GM21381 (cell line): ENCODE data around the gene ADAMTS9.

Experiments
- ATAC-seq: cut with Tn5 transposase; IDR thresholded peaks from one replicate; pipeline ENCODE4 v1.9.1; 2021; ENCODE audit warnings: mild to moderate bottlenecking, moderate library complexity; ENCODE audit not compliant: unreplicated experiment

The ADAMTS9 gene, protein sequence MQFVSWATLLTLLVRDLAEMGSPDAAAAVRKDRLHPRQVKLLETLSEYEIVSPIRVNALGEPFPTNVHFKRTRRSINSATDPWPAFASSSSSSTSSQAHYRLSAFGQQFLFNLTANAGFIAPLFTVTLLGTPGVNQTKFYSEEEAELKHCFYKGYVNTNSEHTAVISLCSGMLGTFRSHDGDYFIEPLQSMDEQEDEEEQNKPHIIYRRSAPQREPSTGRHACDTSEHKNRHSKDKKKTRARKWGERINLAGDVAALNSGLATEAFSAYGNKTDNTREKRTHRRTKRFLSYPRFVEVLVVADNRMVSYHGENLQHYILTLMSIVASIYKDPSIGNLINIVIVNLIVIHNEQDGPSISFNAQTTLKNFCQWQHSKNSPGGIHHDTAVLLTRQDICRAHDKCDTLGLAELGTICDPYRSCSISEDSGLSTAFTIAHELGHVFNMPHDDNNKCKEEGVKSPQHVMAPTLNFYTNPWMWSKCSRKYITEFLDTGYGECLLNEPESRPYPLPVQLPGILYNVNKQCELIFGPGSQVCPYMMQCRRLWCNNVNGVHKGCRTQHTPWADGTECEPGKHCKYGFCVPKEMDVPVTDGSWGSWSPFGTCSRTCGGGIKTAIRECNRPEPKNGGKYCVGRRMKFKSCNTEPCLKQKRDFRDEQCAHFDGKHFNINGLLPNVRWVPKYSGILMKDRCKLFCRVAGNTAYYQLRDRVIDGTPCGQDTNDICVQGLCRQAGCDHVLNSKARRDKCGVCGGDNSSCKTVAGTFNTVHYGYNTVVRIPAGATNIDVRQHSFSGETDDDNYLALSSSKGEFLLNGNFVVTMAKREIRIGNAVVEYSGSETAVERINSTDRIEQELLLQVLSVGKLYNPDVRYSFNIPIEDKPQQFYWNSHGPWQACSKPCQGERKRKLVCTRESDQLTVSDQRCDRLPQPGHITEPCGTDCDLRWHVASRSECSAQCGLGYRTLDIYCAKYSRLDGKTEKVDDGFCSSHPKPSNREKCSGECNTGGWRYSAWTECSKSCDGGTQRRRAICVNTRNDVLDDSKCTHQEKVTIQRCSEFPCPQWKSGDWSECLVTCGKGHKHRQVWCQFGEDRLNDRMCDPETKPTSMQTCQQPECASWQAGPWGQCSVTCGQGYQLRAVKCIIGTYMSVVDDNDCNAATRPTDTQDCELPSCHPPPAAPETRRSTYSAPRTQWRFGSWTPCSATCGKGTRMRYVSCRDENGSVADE (N-terminal part only)

DNA sequence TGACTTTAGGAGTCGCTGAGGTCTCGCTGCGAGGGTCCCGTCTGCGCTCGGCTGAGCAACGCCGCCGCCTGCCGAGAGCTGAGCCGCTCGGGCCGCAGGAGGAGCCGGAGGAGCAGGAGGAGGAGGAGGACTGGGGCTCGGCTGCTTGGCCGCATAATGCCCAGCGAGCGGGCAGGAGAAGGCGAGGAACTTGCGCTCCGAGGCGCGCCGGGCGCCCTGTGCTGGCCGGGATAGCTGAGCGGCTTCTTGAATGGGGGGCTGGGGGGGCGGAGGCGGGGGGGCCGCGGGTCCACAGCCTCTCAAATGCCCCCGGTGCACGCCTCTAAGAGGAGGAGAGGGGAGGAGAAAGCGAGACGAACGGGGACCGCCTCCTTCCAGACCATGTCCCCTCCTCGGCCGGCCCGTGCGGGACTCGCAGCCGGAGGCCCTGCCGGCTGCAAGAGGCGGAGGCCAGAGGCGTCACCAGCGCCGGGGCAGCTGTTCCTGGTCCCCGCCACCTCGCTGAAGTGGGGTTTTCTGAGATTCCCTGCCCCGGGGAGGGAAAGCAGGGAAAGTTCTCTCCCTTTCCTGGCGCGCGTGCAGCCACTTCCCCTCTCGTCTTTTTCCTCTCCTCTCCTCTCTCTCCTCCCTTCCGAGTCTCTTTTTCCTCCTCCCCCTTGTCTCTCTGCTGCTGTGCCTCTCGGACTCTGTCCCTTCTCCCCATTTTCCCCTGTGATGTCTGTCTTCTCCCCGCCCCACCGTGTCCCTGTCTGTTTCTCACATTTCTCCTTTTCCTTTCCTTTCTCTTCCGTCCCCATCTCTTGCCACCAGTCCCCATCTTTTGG is at the start of gene ADAMTS9:
Gene ADAMTS9, minus strand, starts transcription at position 220 of the 824 bp plus-strand sequence. CDS start 343 bp downstream, outside the sequence.
- ATAC-seq, result no peak

DNA sequence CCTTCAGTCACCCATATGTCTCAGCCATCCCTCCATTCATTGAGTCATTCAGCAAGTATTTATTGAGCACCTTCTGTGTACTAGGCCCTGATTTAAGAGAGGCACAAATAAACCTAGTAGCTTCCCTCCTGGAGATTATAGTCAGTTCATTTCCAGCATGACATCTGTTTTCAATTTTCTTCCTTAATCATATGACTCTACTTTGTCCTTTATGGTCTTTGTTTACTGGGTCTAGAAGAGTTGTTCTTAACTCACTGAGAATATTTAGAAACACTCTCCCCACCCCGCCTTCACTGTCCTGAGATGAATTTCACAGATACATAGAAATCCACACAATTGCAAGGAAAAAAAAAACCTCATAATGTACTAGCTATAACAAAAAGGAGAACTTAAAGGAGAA is 44.8 kb upstream of the ADAMTS9 start:
- no peak for ATAC-seq

DNA sequence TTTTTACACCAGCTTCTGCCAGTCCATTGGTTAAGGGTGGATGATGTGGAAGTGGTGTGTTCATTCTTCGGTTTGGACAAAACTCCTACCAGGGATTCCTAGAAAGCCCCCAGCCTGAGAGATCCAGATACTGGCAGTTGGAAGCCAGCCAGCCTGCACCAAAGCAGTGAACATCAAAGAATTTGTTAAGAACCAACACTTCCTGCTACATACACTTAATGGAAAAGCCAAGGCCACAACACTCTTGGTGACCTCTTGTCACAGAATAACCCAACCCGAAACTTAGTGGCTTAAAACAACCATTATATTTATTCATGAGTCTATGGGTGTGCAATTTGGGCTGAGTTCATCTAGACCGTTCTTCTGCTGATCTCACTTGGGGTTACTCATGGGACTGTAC is 42.9 kb upstream of the ADAMTS9 start:
- ATAC-seq, result no peak

DNA sequence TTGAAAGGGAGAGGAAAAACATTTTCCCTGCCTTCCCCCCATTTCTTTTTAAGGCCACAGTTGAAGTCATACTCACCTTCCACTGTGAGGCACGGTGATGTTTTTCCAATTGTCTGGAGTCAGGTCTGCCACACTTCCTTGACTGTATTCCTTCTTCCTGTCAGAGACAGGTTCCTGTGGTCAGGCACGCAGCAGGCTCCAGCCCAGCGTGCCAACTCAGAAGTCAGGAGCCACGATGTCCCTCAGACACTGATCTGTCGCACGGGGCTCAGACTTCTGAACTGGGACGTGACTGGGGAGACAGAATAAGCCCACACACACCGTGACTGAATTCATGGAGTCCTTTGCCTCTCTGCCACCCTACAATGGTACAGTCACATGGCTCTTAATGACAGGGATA is 41.2 kb upstream of the ADAMTS9 start:
- no peak for ATAC-seq

DNA sequence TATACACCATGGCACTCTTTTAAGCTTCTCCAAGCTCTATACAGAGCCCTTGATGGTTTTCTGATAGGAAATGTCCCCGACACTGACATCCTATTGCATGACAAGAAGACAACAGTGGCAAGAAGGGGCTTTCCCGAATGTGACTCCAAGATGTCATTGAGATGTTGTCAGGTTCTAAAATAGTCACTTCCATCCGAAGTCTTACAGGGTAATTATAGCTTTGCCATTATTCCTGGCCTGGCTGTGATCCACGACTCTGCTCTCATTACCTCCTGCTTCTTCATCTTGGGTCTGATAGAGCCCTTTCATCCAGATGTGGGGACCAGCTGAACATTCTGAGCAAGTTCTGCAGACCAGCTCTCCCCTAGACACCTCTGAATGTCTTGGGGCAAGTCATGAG is 40.6 kb upstream of the ADAMTS9 start:
- ATAC-seq, result no peak

DNA sequence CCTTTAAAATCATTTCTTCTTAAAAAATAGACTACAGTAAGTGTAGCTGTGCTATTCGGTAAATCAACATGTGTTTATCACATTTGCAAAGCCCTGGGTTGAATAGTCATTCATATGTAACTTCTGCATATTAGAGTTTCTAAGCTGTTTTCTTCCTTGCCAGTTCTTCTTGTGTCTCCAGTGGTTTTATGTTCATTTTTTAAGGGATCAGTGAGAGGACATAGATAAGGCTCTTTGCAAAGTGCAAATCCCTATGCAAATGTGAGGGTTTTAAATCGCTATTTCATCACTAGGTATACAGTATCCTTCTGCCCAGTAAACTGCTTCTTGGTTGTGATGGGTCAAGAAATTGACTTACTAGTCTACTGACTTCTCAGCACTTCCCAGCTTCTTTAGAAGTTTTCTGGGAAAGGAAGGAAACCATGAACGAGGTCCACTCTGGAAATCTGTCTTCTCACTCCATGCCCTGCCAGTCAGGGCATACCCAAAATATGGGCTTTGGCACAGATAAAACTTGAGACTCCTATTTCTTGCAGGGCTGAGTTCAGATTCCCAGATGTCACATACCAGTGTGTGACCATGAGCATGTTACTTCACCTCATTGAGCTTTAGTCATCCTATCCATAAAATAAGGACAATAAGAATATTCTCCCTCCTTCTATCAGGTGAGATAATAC is 38.8 kb upstream of the ADAMTS9 start:
- no peak for ATAC-seq

DNA sequence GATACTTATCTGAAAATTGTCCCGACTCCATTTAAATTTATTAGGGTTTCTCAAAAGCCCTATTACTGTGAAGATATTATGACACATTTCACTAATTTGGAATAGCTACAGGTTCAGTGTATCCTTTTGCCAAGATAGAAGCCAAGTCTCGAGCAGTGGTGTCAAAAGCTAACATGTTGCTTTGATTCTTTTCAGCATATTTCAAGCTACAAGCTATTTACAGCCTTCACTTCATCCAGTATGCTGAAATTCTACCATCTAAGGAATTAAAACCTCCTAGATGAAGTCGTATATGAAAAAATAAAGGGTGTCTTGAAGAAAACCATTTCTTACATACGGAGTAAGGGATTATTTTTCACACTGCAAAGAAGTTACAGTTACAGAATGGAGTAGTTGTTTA is 31.2 kb upstream of the ADAMTS9 start:
- ATAC-seq, result no peak

DNA sequence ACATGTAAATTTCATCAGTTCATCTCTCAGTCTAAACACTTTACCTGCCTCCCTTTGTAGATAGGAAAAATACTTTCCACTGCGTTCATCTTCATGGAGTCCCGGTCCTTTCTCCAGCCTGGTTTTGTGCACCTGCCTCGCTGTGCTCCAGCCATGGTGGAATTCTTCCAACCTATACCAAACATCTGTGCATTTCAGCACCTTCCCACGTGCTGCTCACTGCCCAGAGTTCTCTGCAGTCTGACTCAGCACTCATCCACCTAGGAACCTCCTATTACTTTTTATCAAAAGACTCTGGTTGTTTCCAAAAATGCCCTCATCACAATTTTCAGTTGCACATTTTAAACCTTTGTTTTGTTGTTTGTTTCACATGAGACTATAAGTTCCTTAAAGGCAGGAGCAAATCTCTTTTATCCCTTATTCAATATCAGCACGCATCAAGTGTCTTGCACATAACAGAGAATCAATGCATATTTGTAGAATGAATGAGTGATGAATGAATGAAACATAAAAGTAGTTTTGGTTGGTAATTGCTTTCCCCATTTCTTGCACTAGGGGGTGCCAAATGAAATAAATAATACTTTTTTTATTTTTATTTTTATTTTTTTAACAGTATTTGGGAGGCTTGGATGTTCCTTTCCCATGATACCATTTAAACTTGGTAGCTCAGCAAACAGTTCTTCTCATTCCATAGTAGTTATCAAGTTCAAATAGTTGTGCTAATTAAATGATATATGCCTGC is 30.2 kb upstream of the ADAMTS9 start:
- ATAC-seq, result no peak

DNA sequence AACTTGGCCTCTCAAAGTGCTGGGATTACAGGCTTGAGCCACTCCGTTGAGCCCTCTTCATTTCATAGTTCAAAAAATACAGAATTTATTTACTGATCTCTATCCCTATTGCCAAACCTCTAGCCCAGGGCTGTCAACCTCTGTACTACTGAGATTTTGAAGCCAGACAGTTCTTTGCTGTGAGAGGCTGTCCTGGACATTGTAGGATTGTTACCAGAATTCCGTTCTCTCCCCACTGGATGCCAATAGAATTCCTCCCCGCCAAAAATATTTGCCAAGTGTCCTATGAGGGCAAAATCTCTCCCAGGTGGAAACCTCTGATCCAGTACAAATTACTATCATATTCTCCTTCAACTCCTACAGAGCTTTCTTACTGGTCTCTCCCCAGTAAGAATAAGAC is 29.6 kb upstream of the ADAMTS9 start:
- ATAC-seq, result no peak

DNA sequence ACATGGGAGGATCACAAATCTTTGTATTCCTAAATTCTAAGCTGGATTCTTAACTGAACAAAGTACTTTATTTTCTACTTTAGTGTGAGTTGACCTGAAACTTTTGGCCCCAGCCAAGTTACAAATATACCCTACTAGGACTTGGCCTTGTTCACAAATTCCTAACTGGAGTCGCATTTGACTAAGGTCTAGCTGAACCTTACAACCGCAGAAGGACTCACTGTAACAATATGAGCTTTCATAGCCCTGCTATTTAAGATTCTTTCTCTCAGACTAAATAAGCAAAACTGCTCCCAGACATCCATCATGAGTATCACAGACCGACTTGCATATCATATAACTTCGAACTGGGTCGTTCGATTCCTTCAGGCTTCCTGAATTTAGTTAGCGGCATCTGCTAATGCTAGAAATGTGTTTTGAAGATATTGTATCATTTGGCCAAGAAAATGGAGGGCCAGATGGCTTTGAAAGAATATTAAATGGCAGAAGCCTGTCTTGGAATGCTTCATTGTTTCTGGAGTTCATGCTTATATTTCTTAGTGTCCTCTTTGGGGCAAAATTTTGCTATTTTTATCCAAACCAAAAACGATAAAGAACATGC is 28.4 kb upstream of the ADAMTS9 start:
- ATAC-seq, result no peak

DNA sequence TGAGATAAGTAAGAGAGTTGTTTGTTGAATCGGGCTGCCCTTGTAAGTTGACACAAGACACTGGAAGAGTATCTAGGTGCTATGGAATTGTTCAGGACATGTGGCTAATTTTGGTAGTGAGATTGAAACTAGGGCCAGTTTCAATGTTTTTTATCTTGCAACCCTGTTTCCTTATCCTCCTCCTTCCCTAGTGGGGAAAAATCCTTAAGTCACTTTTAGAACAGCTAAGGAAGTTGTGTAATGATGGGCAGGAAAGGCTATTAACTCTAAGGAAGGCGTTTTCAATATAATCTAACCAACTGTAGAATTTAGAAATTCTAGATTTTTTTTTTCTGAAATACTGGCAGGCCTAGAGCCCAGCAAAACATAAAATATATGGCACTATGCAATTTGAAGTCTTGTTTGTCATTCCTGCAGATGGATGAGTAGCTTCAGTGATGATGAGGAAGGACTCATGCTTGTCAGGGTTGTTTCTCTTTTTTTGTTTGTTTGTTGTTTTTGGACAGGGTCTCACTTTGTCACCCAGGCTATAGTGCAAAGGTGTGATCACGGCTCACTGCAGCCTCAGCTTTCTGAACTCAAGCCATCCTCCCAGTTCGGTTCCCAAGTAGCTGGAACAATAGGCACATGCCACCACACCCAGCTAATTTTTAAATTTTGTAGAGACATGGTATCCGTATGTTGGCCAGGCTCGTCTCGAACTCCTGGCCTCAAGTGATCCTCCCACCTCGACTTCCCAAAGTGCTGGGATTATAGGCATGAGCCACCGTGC is 27.6 kb upstream of the ADAMTS9 start:
- no peak for ATAC-seq

DNA sequence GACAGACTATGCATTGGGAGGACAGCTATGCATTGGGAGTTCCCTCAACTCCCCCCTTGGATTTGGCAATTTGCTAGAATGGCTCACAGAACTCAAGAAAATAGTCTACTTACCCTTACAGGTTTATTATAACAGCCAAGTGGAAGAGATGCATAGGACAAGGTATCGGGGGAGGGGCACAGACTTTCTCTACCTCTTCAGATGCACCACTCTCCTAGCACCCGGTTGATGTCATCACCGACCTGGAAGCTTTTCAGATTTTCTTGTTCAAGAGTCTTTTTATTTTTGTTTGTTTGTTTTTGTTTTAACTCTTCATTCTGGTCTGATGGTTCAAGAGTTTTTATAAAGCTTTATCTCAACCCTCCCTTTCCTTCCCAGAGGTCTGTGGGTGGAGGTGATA is 20.7 kb upstream of the ADAMTS9 start:
- ATAC-seq, result no peak

DNA sequence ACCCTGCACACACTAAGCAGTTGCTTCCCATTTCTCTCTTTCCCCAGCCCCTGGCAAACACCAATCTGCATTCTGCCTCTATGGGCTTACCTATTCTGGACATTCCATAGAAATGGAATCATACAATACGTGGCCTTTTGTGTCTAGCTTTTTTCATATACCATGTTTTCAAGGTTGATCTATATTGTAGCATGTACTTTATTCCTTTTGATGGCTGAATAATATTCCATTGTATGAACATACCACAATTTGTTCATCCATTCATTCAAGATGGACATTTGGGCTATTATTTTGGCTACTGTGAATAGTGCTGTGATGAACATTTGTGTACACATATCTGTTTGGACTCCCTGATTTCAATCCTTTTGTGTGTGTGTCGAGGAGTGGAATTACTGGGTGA is 18.1 kb upstream of the ADAMTS9 start:
- ATAC-seq, result no peak

DNA sequence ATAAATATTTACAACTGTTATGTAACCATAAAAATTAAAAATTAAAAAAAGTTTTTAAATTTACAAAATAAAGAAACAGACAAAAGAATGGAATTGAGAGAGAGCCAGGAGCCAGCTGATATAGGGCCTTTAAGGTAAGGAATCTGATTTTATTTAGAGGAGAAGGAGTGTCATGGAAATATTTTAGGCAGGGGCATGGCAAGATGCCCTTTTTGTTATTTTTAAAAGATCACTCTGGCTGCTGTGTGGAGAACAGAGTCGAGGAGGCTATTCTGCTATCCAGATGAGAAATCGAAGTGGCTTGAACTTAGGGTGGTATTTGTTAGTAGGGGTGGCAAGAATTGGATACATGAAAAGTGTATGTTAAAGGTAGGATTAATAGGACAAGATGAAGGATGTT is 9.1 kb upstream of the ADAMTS9 start:
- ATAC-seq, result no peak

DNA sequence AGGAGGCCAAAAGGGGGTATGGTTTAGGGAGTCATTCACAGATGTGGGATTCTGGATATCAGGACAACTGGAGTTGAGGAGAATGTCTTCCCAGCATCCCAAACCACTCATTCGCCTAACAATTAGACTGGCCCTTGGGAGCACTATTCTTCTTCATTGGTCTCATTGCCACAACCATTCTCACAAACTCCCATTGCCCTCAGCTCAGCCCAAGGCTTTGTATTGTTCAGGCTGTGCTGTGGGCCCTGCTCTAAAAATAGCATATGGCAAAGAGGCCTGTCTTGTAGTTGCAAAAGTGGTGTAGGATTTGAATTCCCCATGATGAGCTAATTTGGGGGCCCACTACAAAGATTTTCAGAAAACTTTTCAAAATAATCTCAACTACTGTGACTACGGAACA is 6.3 kb upstream of the ADAMTS9 start:
- ATAC-seq, result no peak

DNA sequence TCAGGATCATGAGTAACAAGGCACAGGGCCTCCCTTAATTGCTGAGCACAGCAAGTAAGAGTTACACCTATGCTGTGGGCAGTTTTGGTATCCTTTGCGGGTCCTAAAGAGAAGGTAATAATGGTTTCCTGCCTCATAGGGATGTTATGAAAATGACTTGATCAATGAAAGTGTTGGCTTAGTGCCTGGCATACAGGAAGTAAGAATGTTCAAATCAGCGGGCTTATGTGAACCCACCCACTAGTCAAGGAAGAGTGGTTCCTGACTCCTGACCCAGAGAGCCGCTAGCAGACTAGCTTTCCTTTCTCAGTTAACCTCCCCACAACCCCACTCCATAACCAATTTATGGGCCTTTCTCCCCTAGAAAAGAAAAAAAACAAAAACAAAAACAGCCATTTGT is 5.2 kb upstream of the ADAMTS9 start:
- no peak for ATAC-seq

DNA sequence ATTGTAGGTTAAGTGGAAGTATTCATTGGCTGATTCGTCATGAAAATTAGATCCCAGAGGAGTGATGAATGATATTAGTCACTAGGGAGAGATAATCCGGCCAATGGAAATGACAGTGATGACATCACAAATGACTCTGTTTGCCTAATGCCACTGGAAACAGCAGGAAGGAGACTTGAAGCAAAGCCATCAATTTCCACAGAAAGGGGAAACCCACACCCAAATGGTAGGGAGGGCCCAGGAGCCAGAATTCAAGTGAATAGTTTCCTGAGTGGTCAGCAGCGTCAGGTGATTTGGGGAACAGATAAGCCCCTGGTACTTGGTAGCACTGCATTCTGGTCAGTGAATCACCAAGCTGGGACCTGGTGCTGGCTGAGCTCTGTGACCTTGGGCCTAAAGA is 3.3 kb upstream of the ADAMTS9 start:
- ATAC-seq, result no peak
